Endodermal cell (in vitro differentiated cells): ENCODE data around the gene CCR5AS.

Source experiments
- DNase-seq: peaks from one replicate; pipeline ENCODE4 v3.0.0-alpha.2; 2017
- H3K27ac ChIP-seq: 2 replicates; pipeline ENCODE4 v1.5.1; 2013; ENCODE audit warnings: mild to moderate bottlenecking, low read depth, low read length, moderate library complexity
- H3K27me3 ChIP-seq: 2 replicates; pipeline ENCODE4 v1.6.1; 2013; ENCODE audit warnings: mild to moderate bottlenecking, low read length, moderate library complexity; ENCODE audit not compliant: insufficient read depth, control insufficient read depth, poor library complexity, severe bottlenecking
- H3K36me3 ChIP-seq: 2 replicates; pipeline ENCODE4 v1.7.0; 2013; ENCODE audit warnings: mild to moderate bottlenecking, low read length, moderate library complexity; ENCODE audit not compliant: control insufficient read depth, insufficient read depth
- H3K4me1 ChIP-seq: one replicate; pipeline ENCODE4 v1.7.0; 2013; ENCODE audit warnings: low read length; ENCODE audit not compliant: control insufficient read depth, insufficient read depth
- H3K4me3 ChIP-seq: 2 replicates; pipeline ENCODE4 v1.5.1; 2013; ENCODE audit warnings: mild to moderate bottlenecking, low read length, moderate library complexity
- H3K9ac ChIP-seq: 2 replicates; pipeline ENCODE4 v1.6.1; 2013; ENCODE audit warnings: mild to moderate bottlenecking, low read length, moderate library complexity; ENCODE audit not compliant: poor library complexity, severe bottlenecking; ENCODE audit errors: extremely low read depth
- H3K9me3 ChIP-seq: 2 replicates; pipeline ENCODE4 v1.6.1; 2013; ENCODE audit warnings: mild to moderate bottlenecking, low read length, moderate library complexity; ENCODE audit not compliant: control insufficient read depth
- H3K27ac Mint-ChIP-seq: 2 replicates; pipeline ENCODE4 v1.8.0; 2020; ENCODE audit warnings: mixed read lengths
- H3K27me3 Mint-ChIP-seq: 2 replicates; pipeline ENCODE4 v1.8.0; 2021; ENCODE audit warnings: mild to moderate bottlenecking, mixed read lengths; ENCODE audit not compliant: insufficient read depth
- H3K36me3 Mint-ChIP-seq: 2 replicates; pipeline ENCODE4 v1.8.0; 2020; ENCODE audit warnings: low read depth, mixed read lengths
- H3K4me1 Mint-ChIP-seq: 2 replicates; pipeline ENCODE4 v1.8.0; 2020; ENCODE audit warnings: mixed read lengths
- H3K4me3 Mint-ChIP-seq: 2 replicates; pipeline ENCODE4 v1.8.0; 2020; ENCODE audit warnings: mild to moderate bottlenecking, moderate library complexity, mixed read lengths
- H3K9me3 Mint-ChIP-seq: 2 replicates; pipeline ENCODE4 v1.8.0; 2020; ENCODE audit warnings: mild to moderate bottlenecking, mixed read lengths
- WGBS, 2 experiments: methylation state at CpG; one replicate each; pipeline versions ENCODE4 v1.1.5 to v1.1.7; 2013; ENCODE audit warnings: missing lambda C conversion rate in 2 of 2, mixed read lengths in 1 of 2; ENCODE audit not compliant: insufficient coverage in 1 of 2, insufficient read length in 1 of 2; 5-methylcytosine and 5-hydroxymethylcytosine counted together
- TF ChIP-seq, protein P1 (sequence below): fragments of 200-600 bp; sonication (generic); conservative IDR thresholded peaks from 2 replicates; pipeline ENCODE4 v1.5.0; 2021; ENCODE audit warnings: antibody characterized with exemption, mild to moderate bottlenecking

The CCR5AS gene

DNA sequence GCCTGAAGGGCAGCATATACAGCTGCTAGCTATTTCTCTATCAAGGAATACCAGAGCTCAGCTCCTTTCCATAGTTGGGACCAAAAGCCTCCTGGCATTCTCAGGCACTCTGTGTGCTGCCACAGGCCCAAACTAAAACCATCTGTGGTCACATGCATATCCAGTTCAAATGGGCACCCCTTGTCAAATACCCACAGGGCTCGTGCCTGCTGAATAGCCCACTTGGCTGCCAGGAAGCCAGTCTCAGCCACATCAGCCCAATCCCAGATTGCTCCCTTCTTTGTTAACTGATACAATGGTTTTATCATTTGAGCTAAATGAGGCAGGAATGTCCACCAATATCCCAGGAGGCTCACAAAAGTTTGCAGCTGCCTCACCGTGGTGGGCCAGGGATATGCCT, 14.1 kb upstream of the CCR5AS start:
- no peaks in the 10 kb centered on the region for H3K36me3 ChIP-seq
- TF ChIP-seq, protein P1, sequence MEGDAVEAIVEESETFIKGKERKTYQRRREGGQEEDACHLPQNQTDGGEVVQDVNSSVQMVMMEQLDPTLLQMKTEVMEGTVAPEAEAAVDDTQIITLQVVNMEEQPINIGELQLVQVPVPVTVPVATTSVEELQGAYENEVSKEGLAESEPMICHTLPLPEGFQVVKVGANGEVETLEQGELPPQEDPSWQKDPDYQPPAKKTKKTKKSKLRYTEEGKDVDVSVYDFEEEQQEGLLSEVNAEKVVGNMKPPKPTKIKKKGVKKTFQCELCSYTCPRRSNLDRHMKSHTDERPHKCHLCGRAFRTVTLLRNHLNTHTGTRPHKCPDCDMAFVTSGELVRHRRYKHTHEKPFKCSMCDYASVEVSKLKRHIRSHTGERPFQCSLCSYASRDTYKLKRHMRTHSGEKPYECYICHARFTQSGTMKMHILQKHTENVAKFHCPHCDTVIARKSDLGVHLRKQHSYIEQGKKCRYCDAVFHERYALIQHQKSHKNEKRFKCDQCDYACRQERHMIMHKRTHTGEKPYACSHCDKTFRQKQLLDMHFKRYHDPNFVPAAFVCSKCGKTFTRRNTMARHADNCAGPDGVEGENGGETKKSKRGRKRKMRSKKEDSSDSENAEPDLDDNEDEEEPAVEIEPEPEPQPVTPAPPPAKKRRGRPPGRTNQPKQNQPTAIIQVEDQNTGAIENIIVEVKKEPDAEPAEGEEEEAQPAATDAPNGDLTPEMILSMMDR, result no peak
- Mint-ChIP-seq H3K27me3 (no peaks in the 10 kb centered on the region), H3K9me3 (no peaks in the 10 kb centered on the region), H3K27ac (no peak overlapping the region), H3K4me1 (peaks cover 21% of the 10 kb centered on the region), H3K36me3 (no peaks in the 10 kb centered on the region), H3K4me3 (no peak overlapping the region)
- 86 to 94% methylated on average over 2 of the region's 2 CpGs for WGBS, 2 experiments
- no peak overlapping the region for H3K4me3 ChIP-seq
- no peak overlapping the region for H3K27ac ChIP-seq
- H3K9ac ChIP-seq, result no peak overlapping the region
- H3K27me3 ChIP-seq, result no peaks in the 10 kb centered on the region
- no peaks in the 10 kb centered on the region for H3K9me3 ChIP-seq
- H3K4me1 ChIP-seq, result peaks cover 11% of the 10 kb centered on the region
- no peak for DNase-seq

DNA sequence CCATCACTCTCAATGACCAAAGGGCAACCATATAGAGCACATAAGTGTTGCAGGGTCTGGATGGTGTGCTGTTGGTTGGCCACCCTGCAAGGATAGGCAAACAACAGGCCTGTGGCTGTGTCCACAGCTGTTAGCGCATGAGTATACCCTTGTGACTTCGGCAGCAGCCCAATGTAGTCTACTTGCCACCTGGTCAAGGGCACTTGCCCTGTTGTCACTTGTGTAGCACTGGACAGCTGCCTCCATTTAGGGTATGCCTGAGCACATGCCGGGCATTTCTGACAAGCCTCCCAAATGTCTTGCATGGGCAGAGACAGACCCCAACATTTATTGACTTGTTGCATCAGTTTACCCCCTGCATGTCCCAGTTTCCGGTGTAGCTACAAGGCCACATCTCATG, 12.9 kb upstream of the CCR5AS start:
- peaks cover 13% of the 10 kb centered on the region for H3K4me1 ChIP-seq
- Mint-ChIP-seq H3K9me3 (no peaks in the 10 kb centered on the region), H3K36me3 (no peaks in the 10 kb centered on the region), H3K4me1 (peaks cover 25% of the 10 kb centered on the region), H3K27me3 (no peaks in the 10 kb centered on the region), H3K27ac (no peak overlapping the region), H3K4me3 (no peak overlapping the region)
- H3K27me3 ChIP-seq, result no peaks in the 10 kb centered on the region
- no peak overlapping the region for H3K4me3 ChIP-seq
- TF ChIP-seq, protein P1, result no peak
- no peak overlapping the region for H3K9ac ChIP-seq
- no peak overlapping the region for H3K27ac ChIP-seq
- no peak for DNase-seq
- no peaks in the 10 kb centered on the region for H3K9me3 ChIP-seq
- no peaks in the 10 kb centered on the region for H3K36me3 ChIP-seq
- 92 to 94% methylated on average over 4 of the region's 4 CpGs for WGBS, 2 experiments

- peaks cover 13% of the 10 kb centered on the region for H3K4me1 ChIP-seq
- H3K27ac Mint-ChIP-seq, result peak overlapping the region; percentile 68
These were observed 11.2 kb upstream of the CCR5AS start for GRCh38 chr3:46417841-46418611.

More at GRCh38 chr3:46417841-46418611, 11.2 kb upstream of the CCR5AS start:
- no peak overlapping the region for H3K4me3 Mint-ChIP-seq
- Histone ChIP-seq H3K9me3 (no peaks in the 10 kb centered on the region), H3K27me3 (no peaks in the 10 kb centered on the region), H3K36me3 (no peaks in the 10 kb centered on the region), H3K9ac (no peak overlapping the region), H3K4me3 (no peak overlapping the region), H3K27ac (no peak overlapping the region)
- no peaks in the 10 kb centered on the region for H3K27me3 Mint-ChIP-seq
- H3K9me3 Mint-ChIP-seq, result no peaks in the 10 kb centered on the region
- peaks cover 25% of the 10 kb centered on the region for H3K4me1 Mint-ChIP-seq
- DNase-seq, result peak; percentile 74
- TF ChIP-seq, protein P1, result no peak
- H3K36me3 Mint-ChIP-seq, result no peaks in the 10 kb centered on the region
- WGBS, 2 experiments, result 75% methylated on average over 7 to 9 of the region's 9 CpGs
